Activated T-cell treated with anti-CD3 and anti-CD28 coated beads, Interleukin-2, amount 50 U/mL, for 48 hours (primary cell): ENCODE results near the gene RBM42.
A peak's percentile ranks its signal among the peaks of the same experiment; 100 is the strongest.

ENCODE experiments used
- DNase-seq, 2 experiments: peaks; one replicate each; pipeline ENCODE4 v3.0.0-alpha.2; 2020

RBM42 gene

GRCh38 chr19:35656700-35657099 lies 27.9 kb downstream of the RBM42 start:
- no peak for DNase-seq

DNA sequence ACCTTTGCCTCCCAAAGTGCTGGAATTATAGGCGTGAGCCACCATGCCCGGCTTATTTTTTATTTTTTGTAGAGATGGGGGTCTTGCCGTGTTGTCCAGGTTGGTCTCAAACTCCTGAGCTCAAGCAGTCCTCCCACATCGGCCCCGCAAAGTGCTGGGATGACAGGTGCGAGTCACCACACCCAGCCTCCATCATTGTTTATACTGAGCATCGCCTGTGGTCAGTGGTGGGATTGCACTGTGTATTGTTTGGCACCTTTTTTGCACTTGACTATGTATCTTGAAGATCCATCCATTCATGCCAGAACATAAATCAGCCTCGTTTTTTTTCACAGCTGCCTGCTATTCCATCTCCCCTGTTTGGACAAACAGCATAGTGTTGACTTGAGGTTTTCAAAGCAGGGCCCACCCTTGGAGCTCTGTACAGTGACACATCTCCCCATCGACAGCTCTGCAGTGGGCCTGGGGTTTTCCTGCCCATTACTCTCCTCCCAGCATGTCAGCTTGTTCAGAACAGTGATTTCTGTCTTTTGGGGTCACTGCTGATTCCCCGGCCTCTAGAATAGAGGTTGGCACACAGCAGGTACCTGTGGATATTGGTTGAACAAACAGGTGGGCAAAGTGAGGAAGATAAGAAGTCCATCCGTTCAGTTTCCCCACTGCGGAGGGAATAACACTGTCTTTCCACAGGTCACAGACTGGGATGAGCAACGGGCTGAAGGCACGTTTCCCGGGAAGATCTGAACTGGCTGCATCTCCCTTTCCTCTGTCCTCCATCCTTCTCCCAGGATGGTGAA lies 29.3 kb downstream of the RBM42 start:
- no peak for DNase-seq

GRCh38 chr19:35661995-35662340 lies 33.1 kb downstream of the RBM42 start:
- no peak for DNase-seq

- no peak for DNase-seq
Measured at GRCh38 chr19:35663981-35664380, 35.1 kb downstream of the RBM42 start.

GRCh38 chr19:35665157-35665556 lies 36.3 kb downstream of the RBM42 start:
- no peak for DNase-seq

GRCh38 chr19:35665604-35666003 lies 36.8 kb downstream of the RBM42 start:
- no peak for DNase-seq

- no peak for DNase-seq
Measured at GRCh38 chr19:35666251-35666913, 37.5 kb downstream of the RBM42 start, which contains the start of gene UPK1A. Gene UPK1A (plus strand): TSS chr19:35666517. CDS start chr19:35666813, 296 bp downstream.

DNA sequence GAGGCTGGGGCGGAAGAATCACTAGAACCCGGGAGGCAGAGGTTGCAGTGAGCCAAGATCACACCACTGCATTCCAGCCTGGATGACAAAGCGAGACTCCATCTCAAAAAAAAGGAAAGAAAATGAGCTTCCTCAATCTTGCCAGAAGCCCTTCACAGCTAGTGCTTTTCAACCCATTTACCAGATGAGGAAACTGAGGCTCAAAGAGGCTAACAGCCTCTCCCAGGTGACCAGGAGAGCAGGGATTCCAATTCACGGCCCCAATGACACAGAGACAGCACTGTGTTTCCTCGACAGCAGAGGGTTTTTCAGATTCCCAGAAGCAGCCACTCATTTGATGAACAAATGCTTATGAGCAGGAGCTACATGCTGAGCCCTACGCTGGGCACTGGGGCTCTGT lies 40.7 kb downstream of the RBM42 start:
- no peak for DNase-seq

DNA sequence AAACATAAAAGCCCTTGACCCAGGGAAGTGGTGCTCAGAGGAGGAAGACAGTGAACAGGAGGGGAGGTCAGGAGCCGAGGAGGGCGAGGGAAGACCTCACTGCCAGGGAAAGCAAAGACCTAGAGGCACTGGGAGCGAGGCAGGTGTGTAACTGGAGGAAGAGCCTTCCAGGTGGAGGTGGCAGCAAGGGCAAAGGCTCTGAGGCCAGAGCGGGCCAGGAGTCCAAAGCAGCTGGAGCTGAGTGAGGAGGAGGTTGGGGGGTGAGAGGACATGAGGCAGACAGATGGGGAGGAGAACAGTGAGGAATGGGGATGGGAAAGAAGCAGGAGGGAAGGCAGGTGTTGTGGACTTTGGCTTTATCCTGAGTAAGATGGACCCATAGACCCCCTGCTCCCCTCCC lies 41.1 kb downstream of the RBM42 start:
- no peak for DNase-seq

- no peak for DNase-seq
Measured at GRCh38 chr19:35670686-35671085, 41.9 kb downstream of the RBM42 start.

- no peak for DNase-seq
Measured at GRCh38 chr19:35671818-35672217, 43.0 kb downstream of the RBM42 start.

DNA sequence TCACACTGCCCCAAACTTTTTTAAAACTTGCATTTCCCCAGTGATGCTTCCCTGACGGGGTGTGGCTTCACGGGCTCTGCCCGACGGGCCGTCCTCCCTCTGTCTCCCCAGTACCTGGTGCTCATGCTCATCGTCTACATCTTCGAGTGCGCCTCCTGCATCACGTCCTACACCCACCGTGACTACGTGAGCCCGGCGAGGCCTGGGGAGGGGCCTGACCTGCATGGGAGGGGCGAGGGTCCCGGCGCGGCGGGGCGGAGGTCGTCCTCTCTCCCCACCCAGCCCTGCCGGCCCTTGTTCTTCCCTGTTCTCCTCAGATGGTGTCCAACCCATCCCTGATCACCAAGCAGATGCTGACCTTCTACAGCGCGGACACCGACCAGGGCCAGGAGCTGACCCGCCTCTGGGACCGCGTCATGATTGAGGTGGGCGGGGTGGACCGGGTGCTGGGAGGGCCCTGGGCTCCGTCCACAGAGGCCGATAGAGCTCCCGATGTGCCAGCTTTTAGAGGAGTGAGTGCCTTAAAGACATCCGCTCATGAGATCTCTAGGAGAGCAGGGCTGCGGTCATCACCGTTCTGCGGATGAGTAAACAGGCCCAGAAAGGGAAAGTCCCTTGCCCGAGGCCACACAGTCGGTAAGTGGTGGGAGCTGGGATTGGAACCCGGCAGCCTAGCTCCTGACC lies 44.4 kb downstream of the RBM42 start:
- peak; percentile 70 to 77 for DNase-seq

DNA sequence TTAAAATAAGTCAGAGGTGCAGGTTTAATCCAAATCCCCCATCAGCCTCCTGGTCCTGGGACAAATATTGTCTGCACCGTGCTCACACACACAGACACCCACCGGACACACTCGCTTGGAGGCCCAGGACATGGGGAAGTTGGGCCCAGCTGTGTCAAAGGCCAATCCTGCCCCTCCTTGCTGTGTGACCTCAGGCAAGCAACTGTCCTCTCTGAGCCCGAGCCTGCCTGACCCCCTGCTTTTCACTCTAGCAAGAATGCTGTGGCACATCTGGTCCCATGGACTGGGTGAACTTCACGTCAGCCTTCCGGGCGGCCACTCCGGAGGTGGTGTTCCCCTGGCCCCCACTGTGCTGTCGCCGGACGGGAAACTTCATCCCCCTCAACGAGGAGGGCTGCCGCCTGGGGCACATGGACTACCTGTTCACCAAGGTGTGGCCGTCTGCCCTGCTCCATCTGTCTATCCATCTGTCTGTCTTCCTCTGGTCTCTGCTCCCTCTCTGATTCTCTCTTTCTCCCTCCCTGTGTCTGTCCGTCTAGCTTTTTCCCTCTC lies 46.8 kb downstream of the RBM42 start:
- DNase-seq = no peak
